Skeletal muscle tissue (tissue), 4 donors: ENCODE results near the gene PTGES3L. TPM values are rescaled to one million over a fixed set of nuclear protein-coding genes. Genes with fewer than 3 reads are reported as not detected.
"Not testable (repeated sequence)": the region's sequence is repeated elsewhere in the genome, so short reads cannot be mapped to it uniquely, and the experiment has no call there.

Source experiments
- H3K27ac ChIP-seq: one replicate; pipeline ENCODE4 v1.7.0; 2013; ENCODE audit warnings: mild to moderate bottlenecking, low read depth, low read length, inconsistent platforms
- H3K27me3 ChIP-seq, 3 donors: one replicate each; pipeline ENCODE4 v1.7.0; 2013; ENCODE audit warnings: low read length in 3 of 3; ENCODE audit not compliant: control insufficient read depth in 3 of 3, insufficient read depth in 3 of 3
- H3K36me3 ChIP-seq, 3 donors: one replicate each; pipeline ENCODE4 v1.7.0; 2013; ENCODE audit warnings: low read length in 3 of 3; ENCODE audit not compliant: control insufficient read depth in 3 of 3, insufficient read depth in 3 of 3
- H3K4me1 ChIP-seq, 3 donors: one replicate each; pipeline ENCODE4 v1.7.0; 2013; ENCODE audit warnings: low read length in 3 of 3, mild to moderate bottlenecking in 3 of 3; ENCODE audit not compliant: control insufficient read depth in 3 of 3, insufficient read depth in 3 of 3
- H3K4me3 ChIP-seq, 3 donors: one replicate each; pipeline ENCODE4 v1.7.0; 2013; ENCODE audit warnings: low read length in 3 of 3
- H3K9ac ChIP-seq, 3 donors: one replicate each; pipeline ENCODE4 v1.7.0; 2013; ENCODE audit warnings: low read length in 3 of 3, mild to moderate bottlenecking in 3 of 3, moderate library complexity in 2 of 3, low read depth in 1 of 3
- H3K9me3 ChIP-seq, 3 donors: one replicate each; pipeline ENCODE4 v1.7.0; 2013; ENCODE audit warnings: low read length in 3 of 3; ENCODE audit not compliant: control insufficient read depth in 3 of 3
- total RNA-seq: library from RNA; depleted of rRNA; stranded (reverse); fragments of >200 nt; gene quantifications from one replicate; pipeline ENCODE4 v1.2.3, GENCODE V29; 2014
- donor health status: Osteomylitis.

Gene PTGES3L
- total RNA-seq, 1 donor from 2014 or later = 28.2 TPM

DNA sequence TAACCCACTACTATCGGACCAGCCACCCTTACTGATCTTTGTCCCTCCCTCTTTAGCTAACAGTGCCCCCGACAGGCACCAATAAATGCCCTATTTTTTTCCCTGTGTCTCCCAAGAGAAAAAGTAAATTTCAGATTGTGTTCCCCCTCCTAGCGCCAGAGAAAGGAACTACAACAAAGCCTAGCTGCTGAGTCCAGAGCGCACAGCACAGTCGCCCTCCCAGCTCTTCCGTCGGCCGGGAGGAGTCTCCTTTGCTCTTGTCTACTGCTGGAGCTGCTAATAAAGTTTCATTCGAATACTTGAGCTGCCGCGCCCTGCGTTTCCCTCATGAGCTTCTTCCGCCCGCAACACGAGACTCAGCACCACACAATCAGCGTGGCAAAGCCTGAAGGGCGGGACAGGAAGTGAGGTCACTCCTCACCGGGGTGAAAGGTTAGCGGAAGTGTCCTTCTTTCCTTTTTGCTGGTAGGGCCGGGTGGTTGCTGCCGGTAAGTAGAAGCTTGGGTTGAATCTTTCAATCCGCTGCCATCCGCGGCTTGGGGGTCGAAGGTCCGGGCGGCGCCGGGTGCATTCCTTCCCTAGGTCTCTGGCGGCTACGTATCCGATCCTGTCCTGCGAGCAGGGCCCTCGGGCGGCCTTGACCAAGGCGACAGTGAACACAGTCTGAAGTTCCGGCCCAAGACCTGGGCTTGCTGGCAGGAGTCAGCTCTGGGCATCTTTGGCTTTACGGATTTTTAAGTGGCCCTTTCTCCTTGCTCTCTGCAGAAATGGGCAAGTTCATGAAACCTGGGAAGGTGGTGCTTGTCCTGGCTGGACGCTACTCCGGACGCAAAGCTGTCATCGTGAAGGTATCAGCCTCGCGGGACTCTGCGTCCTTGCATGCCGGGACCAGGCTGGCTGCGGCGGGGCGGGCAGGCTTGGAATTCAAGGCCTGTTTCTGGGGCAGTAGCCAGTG, 18.4 kb upstream of the PTGES3L start, which contains the start of gene RPL27:
Gene RPL27, plus strand, starts transcription at position 436 of the 955 bp plus-strand sequence. Its CDS starts 332 bp downstream, at position 768.
- Histone ChIP-seq H3K9ac (peak within 1 kb of the TSS; percentile 97 to 100 (median 98)), H3K27me3 (no peaks in the 10 kb centered on the region), H3K9me3 (no peaks in the 10 kb centered on the region), H3K4me3 (peak within 1 kb of the TSS; percentile 90 to 98 (median 97)), H3K36me3 (peaks cover 29 to 37% (median 31%) of the 10 kb centered on the region in 3 donors), H3K27ac (peak within 1 kb of the TSS; percentile 90), H3K4me1 (peaks cover 9 to 18% (median 12%) of the 10 kb centered on the region in 3 donors)

DNA sequence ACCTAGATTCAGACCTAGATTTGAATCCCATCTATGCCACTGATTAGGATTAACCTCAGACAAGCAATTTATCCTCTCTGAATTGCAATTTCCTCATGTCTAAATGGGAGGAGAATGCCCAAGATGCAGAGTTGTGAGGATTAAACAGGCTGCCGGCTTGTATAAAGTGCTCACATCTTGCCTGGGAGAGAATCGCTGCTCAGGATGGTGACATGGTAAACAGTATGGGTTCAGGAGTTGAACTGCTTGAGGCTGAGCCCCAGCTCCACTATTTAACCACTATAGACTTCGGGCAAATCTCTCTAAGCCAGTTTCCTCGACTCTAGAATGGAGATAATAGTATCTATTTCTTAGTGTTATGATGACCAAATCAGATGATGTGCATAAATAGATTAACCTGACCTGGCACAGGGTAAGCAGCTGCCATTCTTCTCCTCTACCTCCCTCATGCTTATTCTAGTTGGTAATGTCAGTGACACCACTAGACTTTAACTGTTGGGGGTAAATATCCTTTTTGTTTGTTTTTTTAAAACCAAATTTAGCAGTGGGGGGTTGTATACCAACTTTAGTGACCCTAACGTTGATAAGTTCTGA, 17.6 kb upstream of the PTGES3L start:
- Histone ChIP-seq H3K9me3 (no peaks in the 10 kb centered on the region), H3K36me3 (peaks cover 30 to 35% (median 33%) of the 10 kb centered on the region in 3 donors), H3K27me3 (no peaks in the 10 kb centered on the region), H3K4me1 (peaks cover 9 to 18% (median 12%) of the 10 kb centered on the region in 3 donors), H3K9ac (peak overlapping the region; percentile 52 to 74 (median 72)), H3K4me3 (peak overlapping the region; percentile 49 to 90 (median 52)), H3K27ac (peak overlapping the region; percentile 87)

DNA sequence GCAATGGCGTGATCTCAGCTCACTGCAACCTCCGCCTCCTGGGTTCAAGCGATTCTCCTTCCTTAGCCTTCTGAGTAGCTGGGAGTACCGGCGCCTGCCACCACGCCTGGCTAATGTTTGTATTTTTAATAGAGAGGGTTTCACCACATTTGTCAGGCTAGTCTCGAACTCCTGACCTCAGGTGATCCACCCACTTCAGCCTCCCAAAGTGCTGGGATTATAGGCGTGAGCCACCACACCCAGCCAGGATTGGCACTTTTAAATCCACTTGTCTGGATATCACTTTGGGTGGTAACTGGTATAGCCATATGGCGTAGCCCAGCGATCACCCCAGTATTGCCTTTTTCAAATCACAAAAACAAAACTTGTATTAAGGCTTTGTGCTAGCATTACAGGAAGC, 14.0 kb upstream of the PTGES3L start:
- peaks cover 33 to 40% (median 40%) of the 10 kb centered on the region in 3 donors for H3K36me3 ChIP-seq
- not testable (repeated sequence) for H3K9ac ChIP-seq

DNA sequence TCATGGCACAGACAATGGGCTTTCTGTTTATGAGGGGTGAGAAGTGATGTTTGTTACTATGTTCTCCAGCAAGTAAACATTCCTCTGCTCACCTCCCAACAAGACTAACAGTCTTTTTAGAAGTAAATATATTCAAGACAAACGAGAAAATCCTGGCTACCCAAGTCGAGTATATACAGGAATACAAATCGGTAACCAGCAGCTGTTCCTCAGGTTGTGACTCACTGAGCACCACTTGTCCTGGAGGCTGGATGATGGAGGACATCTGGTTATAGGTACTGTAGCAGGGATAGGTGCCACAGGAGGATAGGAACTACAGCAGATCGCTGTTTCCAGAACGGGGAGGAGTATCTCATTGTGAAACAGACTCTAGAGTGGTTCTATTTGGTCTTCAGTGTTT, 13.0 kb upstream of the PTGES3L start:
- Histone ChIP-seq H3K9ac (no peak overlapping the region), H3K4me3 (no peak overlapping the region), H3K27me3 (no peaks in the 10 kb centered on the region), H3K9me3 (no peaks in the 10 kb centered on the region), H3K27ac (no peak overlapping the region), H3K4me1 (no peaks in the 10 kb centered on the region), H3K36me3 (peaks cover 31 to 49% (median 45%) of the 10 kb centered on the region in 3 donors)

More for the DNA sequence above, 14.0 kb upstream of the PTGES3L start:
- not testable (repeated sequence) for H3K27ac ChIP-seq, H3K4me1 ChIP-seq, H3K4me3 ChIP-seq, H3K9me3 ChIP-seq, H3K27me3 ChIP-seq

DNA sequence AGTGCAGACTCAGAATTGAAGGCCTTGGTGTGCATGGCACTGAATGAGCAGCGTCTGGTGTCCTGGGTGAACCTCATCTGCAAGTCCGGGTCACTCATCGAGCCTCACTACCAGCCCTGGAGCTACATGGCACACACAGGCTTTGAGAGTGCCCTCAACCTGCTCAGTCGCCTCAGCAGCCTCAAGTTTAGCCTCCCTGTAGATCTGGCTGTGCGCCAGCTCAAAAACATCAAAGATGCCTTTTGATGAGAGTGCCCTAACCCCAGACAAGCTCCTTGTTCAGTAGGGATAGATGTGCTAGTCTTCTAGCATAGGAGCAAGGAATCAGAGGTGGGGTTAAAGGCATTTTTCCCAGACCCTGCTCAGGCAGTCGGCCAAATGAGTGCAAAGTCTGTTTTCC, 11.6 kb upstream of the PTGES3L start:
- no peak overlapping the region for H3K27ac ChIP-seq
- H3K36me3 ChIP-seq = peaks cover 39 to 61% (median 54%) of the 10 kb centered on the region in 3 donors
- no peak overlapping the region for H3K9ac ChIP-seq
- H3K9me3 ChIP-seq = no peaks in the 10 kb centered on the region
- no peaks in the 10 kb centered on the region for H3K27me3 ChIP-seq
- no peaks in the 10 kb centered on the region for H3K4me1 ChIP-seq
- H3K4me3 ChIP-seq = no peak overlapping the region

DNA sequence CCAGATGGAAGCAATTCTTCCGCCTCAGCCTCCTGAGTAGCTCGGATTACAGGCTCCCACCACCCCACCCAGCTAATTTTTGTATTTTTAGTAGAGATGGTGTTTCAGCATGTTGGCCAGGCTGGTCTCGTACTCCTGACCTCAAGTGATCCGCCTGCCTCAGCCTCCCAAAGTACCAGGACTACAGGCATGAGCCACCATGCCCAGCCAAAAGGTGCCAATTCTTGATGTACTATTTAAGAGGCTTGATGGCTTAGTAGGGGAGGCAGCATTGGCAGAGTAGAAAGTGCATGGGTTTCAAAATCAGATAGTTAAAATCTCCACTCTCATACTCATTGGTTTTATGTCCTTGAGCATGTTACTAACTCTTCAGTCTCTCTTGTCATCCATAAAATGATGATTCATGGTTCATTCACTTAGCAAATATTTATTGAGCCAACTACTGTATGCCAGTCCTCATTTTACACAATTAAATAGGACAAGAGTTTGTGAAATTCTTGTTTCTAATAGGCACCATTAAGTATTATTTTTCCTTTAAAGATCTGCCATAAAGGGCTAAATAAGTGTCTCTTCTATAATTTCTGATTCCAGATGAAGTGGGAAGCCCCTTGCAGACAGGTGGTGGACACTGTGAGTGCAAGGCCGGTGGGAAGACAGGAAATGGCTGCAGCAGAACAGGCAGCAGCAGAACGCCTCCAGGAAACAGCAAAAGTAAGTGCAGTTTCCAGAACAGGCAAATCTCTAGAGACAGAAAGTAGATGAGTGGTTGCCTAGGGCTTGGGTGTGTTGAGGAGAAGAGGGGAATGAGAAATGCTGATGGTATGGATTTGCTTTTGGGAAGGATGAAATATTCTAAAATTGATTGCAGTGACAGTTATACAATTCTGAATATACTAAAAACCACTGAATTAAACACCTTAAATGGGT, 10.1 kb upstream of the PTGES3L start:
- Histone ChIP-seq H3K27ac (no peak overlapping the region), H3K36me3 (peaks cover 39 to 69% (median 62%) of the 10 kb centered on the region in 3 donors), H3K9ac (no peak overlapping the region), H3K9me3 (no peaks in the 10 kb centered on the region), H3K4me1 (no peaks in the 10 kb centered on the region), H3K4me3 (no peak overlapping the region), H3K27me3 (no peaks in the 10 kb centered on the region)

DNA sequence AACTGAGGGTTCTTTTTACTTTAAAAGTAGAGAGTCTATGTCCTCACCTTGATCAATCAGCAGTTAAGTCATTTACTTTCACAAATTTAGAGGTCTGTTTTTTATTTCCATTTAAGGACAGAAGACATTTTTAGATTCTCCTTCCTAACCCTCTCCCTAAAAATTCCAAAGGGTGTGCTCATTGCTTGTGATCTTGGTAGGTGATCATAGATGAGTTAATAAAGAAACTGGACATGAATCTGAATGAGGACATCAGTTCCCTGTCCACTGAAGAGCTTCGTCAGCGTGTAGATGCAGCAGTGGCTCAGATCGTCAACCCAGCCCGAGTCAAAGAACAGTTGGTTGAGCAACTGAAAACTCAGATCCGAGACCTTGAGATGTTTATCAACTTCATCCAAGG, 9.3 kb upstream of the PTGES3L start:
- Histone ChIP-seq H3K27ac (no peak overlapping the region), H3K9ac (no peak overlapping the region), H3K9me3 (no peaks in the 10 kb centered on the region), H3K27me3 (no peaks in the 10 kb centered on the region), H3K4me1 (no peaks in the 10 kb centered on the region), H3K4me3 (no peak overlapping the region), H3K36me3 (peaks cover 39 to 66% (median 64%) of the 10 kb centered on the region in 3 donors)

DNA sequence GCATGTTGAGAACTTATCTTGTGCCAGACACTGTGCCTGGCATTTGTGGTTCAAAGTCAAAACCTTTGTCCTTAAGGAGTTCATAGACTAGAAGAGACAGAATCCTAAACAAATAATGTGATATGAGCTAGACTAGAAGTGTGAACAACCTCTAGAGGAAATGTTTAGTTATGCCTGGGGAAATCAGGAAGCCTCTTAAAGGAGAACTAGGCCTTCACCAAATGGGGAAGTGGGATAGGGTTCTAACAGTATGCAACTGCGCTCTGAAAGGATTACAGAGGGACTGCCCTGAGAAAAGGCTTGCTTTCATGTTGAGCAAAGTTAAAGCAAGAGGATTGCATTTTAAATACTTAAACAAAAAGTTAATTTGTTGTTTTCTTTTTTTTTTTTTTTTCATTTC, 5.3 kb upstream of the PTGES3L start:
- H3K27ac ChIP-seq = no peak overlapping the region
- H3K9ac ChIP-seq = no peak overlapping the region
- H3K27me3 ChIP-seq = no peaks in the 10 kb centered on the region
- H3K36me3 ChIP-seq = peaks cover 20 to 43% (median 38%) of the 10 kb centered on the region in 3 donors
- H3K9me3 ChIP-seq = no peaks in the 10 kb centered on the region
- no peak overlapping the region for H3K4me3 ChIP-seq
- H3K4me1 ChIP-seq = peaks cover 13 to 16% (median 13%) of the 10 kb centered on the region in 3 donors

DNA sequence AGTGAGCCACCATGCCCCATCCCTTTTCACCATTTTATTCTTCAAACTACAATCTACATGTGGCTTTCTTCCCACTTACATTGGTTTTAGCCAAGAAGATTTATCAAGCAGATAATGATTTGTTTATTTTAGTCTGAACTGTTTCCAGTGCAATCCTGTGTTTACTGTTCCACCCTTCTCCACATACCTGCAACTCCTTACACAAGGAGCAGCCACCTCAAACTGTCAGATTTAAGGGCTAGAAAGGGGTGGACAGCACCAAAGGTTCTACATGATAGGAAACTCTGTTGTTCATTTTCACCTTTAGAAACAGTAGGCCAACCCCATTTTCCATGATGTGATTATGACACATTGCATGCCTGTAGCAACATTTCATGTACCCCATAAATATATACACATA, 2.4 kb upstream of the PTGES3L start:
- H3K4me1 ChIP-seq = peaks cover 26 to 30% (median 27%) of the 10 kb centered on the region in 3 donors
- H3K9ac ChIP-seq = no peak overlapping the region
- no peaks in the 10 kb centered on the region for H3K9me3 ChIP-seq
- H3K36me3 ChIP-seq = peaks cover 3 to 17% (median 16%) of the 10 kb centered on the region in 3 donors
- H3K4me3 ChIP-seq = no peak overlapping the region
- H3K27ac ChIP-seq = no peak overlapping the region
- H3K27me3 ChIP-seq = no peaks in the 10 kb centered on the region
